GM12892 (cell line): ENCODE results near the gene PARPBP. TPM values are rescaled to one million over a fixed set of nuclear protein-coding genes. Genes with fewer than 3 reads are reported as not detected.
"Not testable (repeated sequence)": the region's sequence is repeated elsewhere in the genome, so short reads cannot be mapped to it uniquely, and the experiment has no call there.

Source experiments
- DNase-seq: peaks from one replicate; pipeline ENCODE4 v3.0.0; 2011; ENCODE audit not compliant: insufficient read length
- FAIRE-seq: peaks from 2 replicates; lab custom pipeline; 2011; peaks lifted over from hg19 to GRCh38; lab: Jason Lieb, UNC
- POLR2A ChIP-seq: IDR thresholded peaks from 2 replicates; pipeline ENCODE4 v1.6.1; 2011; ENCODE audit warnings: low read depth, low read length, control low read depth
- POLR2AphosphoS5 ChIP-seq: IDR thresholded peaks from 2 replicates; pipeline ENCODE4 v1.6.1; 2011; ENCODE audit warnings: low read depth, low read length, control low read depth
- TAF1 ChIP-seq: IDR thresholded peaks from 2 replicates; pipeline ENCODE4 v1.6.1; 2011; ENCODE audit warnings: low read depth, mild to moderate bottlenecking, control low read depth, low read length, borderline replicate concordance
- polyA plus RNA-seq: library from polyadenylated mRNA; unstranded; fragments of >200 nt; gene quantifications from one replicate; pipeline ENCODE4 v1.2.1, GENCODE V29; 2012; ENCODE audit warnings: missing spikeins, inconsistent platforms; ENCODE audit not compliant: missing spikeins

Gene PARPBP, protein sequence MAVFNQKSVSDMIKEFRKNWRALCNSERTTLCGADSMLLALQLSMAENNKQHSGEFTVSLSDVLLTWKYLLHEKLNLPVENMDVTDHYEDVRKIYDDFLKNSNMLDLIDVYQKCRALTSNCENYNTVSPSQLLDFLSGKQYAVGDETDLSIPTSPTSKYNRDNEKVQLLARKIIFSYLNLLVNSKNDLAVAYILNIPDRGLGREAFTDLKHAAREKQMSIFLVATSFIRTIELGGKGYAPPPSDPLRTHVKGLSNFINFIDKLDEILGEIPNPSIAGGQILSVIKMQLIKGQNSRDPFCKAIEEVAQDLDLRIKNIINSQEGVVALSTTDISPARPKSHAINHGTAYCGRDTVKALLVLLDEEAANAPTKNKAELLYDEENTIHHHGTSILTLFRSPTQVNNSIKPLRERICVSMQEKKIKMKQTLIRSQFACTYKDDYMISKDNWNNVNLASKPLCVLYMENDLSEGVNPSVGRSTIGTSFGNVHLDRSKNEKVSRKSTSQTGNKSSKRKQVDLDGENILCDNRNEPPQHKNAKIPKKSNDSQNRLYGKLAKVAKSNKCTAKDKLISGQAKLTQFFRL
- polyA plus RNA-seq, result 18.9 TPM

- TF ChIP-seq POLR2A (peak; percentile 93), POLR2AphosphoS5 (peak; percentile 80), TAF1 (peak; percentile 92)
- FAIRE-seq (peak; percentile 95), DNase-seq (peak; percentile 75)
Observed at GRCh38 chr12:102119674-102120563, at the start of gene PARPBP, which contains the start of gene NUP37. PARPBP (plus strand) TSS chr12:102120183; CDS start chr12:102123889, 3,706 bp downstream. NUP37 (minus strand) TSS chr12:102120114; CDS start chr12:102118518, 1,596 bp downstream.

GRCh38 chr12:102072092-102072491 lies 47.9 kb upstream of the PARPBP start:
- FAIRE-seq, DNase-seq: not testable (repeated sequence)

DNA sequence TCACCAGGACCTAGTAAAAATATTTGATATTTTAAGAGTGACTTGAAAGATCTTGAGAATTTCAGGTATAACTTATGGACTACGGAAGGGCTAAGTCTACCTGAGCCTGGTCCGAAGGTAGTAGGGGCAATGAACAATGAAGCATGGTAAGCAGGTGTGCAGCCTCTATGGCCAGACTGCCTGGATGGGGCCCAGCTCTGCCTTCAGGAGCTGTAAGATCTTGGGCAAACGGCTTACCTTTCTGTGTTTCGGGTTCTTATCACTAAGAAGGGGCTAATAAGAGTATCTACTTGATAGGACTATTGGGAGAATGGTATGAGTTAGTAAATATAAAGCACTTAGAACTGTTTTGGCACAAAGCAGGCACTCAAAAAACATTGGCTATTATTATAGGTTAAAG lies 39.1 kb upstream of the PARPBP start:
- no peak for TF ChIP-seq POLR2A
- TF ChIP-seq TAF1, result no peak
- no peak for TF ChIP-seq POLR2AphosphoS5
- DNase-seq, result no peak
- no peak for FAIRE-seq

DNA sequence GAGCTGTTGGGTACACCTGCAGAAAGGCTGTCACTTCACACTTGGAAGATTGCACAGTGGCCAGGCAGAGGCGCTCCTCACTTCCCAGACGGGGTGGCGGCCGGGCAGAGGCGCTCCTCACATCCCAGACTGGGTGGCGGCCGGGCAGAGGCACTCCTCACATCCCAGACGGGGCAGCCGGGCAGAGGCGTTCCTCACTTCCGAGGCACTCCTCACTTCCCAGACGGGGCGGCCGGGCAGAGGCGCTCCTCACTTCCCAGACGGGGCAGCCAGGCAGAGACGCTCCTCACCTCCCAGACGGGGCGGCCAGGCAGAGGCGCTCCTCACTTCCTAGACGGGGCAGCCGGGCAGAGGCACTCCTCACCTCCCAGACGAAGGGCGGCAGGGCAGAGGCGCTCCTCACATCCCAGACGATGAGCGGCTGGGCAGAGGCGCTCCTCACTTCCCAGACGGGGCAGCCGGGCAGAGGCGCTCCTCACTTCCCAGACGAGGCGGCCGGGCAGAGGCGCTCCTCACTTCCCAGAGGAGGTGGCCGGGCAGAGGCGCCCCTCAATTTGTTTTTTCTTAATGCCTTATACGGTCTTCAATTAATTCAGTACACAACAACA lies 30.7 kb upstream of the PARPBP start:
- DNase-seq, FAIRE-seq: not testable (repeated sequence)

GRCh38 chr12:102093319-102093718 lies 26.7 kb upstream of the PARPBP start:
- DNase-seq (no peak), FAIRE-seq (no peak)
- TF ChIP-seq TAF1, result no peak
- TF ChIP-seq POLR2A, result no peak
- no peak for TF ChIP-seq POLR2AphosphoS5

- DNase-seq (no peak), FAIRE-seq (peak; percentile 66)
- TF ChIP-seq TAF1 (no peak), POLR2A (no peak), POLR2AphosphoS5 (no peak)
Observed at GRCh38 chr12:102095677-102096263, 24.2 kb upstream of the PARPBP start.

GRCh38 chr12:102096855-102097254 lies 23.1 kb upstream of the PARPBP start:
- TF ChIP-seq POLR2A (no peak), POLR2AphosphoS5 (no peak), TAF1 (no peak)
- DNase-seq, result no peak
- FAIRE-seq, result peak; percentile 60

DNA sequence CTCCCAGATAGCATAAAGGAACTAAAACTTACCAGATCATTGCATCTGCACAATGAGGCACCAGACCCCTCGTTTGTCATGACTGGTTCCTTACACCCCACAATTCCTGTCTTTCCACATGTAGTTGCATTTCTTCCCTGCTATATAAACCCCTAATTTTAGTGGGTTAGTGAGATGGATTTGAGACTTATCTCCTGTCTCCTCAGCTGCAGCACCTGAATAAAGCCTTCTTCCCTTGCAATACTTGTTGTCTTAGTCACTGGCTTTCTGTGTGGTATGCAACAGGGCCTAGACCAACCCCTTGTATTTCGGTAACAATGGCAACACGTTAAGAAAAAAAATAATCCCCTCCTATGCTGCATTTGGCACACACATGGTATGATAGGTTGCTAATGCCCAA lies 13.1 kb upstream of the PARPBP start:
- DNase-seq, result no peak
- FAIRE-seq, result peak; percentile 9
- TF ChIP-seq TAF1 (no peak), POLR2AphosphoS5 (no peak), POLR2A (no peak)

DNA sequence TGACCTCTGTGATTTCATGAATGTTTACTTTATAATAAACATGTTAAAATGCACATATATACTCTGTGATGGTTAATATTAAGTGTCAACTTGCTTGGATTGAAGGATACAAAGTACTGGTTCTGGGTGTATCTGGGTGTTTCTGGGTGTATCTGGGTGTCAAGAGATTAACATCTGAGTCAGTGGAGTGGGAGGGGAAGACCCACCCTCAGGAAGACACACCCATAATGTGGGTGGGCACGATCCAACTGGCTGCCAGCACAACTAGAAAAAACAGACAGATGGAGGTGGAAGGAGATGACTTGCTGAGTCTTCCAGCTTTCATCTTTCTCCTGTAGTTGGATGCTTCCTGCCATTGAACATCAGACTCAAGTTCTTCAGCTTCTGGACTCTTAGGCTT lies 12.0 kb upstream of the PARPBP start:
- FAIRE-seq, result no peak
- no peak for DNase-seq
- TF ChIP-seq TAF1, result no peak
- TF ChIP-seq POLR2AphosphoS5, result no peak
- TF ChIP-seq POLR2A, result no peak

DNA sequence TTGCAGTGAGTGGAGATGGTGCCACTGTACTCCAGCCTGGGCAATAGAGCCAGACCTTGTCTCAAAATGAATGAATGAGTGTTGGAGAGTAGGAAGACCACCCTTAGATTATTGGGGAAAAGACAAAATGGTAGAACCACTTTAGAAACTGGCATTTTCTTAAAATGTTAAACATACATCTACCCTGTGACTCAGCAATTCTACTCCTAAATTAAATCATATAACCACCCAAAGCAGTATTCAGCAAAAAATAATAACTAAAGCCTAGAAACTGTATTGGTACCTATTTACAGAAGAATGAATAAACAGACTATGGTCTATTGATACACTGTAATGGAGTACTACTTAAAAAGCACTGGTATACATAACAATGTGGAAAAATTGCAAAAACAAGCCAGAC lies 9.2 kb upstream of the PARPBP start:
- TF ChIP-seq POLR2AphosphoS5 (no peak), POLR2A (no peak), TAF1 (no peak)
- no peak for FAIRE-seq

DNA sequence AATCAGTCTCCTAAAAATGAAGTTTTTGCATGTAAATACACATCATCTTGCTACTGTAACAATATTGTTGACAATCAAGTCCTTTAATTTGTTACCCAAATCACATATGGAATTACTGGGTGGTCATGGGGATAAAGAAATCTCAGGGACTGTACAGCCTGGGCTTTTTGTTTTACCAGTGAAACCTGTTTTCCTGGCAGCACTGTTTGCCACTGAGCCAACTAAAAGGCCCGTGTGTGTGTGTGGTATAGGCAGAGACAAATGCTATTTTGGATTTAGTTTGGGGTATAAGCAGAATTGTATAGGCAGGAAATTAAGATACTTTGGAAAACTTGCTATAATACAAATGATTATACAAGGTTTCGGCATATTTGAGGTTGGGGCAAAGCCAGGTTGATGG lies 5.8 kb upstream of the PARPBP start:
- FAIRE-seq (no peak), DNase-seq (no peak)
- no peak for TF ChIP-seq POLR2A
- no peak for TF ChIP-seq POLR2AphosphoS5
- TF ChIP-seq TAF1, result no peak

More for the DNA sequence above, 9.2 kb upstream of the PARPBP start:
- no peak for DNase-seq

DNA sequence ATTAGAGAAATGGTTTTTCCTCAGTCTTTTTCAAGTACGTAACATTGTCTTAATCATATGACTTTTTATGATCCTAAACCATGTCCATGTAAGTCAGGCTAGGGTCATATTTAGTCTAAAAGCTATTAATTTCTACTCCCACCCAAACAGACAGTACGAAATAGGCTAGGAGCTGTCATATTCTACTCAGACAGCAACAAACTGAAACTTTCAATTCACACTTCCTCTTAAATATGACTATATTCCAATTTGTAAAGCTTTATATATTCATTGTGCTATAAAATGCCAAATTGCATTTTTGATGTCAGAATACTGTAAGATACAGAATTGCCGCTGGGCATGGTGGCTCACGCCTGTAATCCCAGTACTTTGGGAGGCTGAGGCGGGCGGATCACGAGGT lies 3.6 kb upstream of the PARPBP start:
- FAIRE-seq (peak; percentile 50), DNase-seq (no peak)
- TF ChIP-seq POLR2A (no peak), POLR2AphosphoS5 (no peak), TAF1 (no peak)

DNA sequence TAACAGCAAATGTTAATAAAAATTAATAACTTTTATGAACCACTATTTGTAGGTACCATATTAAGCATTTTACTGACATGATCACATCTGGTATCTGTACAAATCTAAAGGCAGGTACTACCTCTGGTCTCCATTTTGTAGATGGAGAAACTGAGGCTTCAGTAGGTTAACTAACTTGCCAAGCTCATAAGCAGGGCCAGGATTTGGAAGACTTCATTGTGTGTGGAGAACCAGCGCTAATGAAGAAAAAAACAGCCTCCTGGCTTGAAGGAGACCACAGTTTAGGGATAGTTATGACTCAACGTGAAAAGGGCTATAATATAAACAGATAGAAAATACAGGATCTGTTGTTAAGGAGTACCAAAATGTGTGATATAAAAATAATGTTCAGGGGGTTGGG lies 1.1 kb upstream of the PARPBP start:
- FAIRE-seq, result no peak
- no peak for TF ChIP-seq POLR2AphosphoS5
- TF ChIP-seq TAF1, result no peak
- no peak for TF ChIP-seq POLR2A
- no peak for DNase-seq
